IMR-90 (cell line): Measurements from ENCODE around the gene MRE11.

Experiments
- CEBPB ChIP-seq: IDR thresholded peaks from 2 replicates; pipeline ENCODE4 v1.6.1; 2012; ENCODE audit warnings: low read depth, low read length, improper control_type of control experiment
- CTCF ChIP-seq: conservative IDR thresholded peaks from 2 replicates; pipeline ENCODE4 v1.5.1; 2012; ENCODE audit warnings: mild to moderate bottlenecking, low read depth, low read length, improper control_type of control experiment
- MAZ ChIP-seq: IDR thresholded peaks from 2 replicates; pipeline ENCODE4 v1.6.1; 2012; ENCODE audit warnings: low read depth, mild to moderate bottlenecking, low read length, improper control_type of control experiment, moderate library complexity, borderline replicate concordance
- NFE2L2 ChIP-seq: fragments of 150-350 bp; IDR thresholded peaks from 2 replicates; pipeline ENCODE4 v1.6.1; 2016; ENCODE audit warnings: low read depth, mild to moderate bottlenecking, low read length
- POLR2A ChIP-seq: IDR thresholded peaks from 2 replicates; pipeline ENCODE4 v1.6.1; 2012; ENCODE audit warnings: mild to moderate bottlenecking, low read depth, low read length
- RFX5 ChIP-seq: IDR thresholded peaks from 2 replicates; pipeline ENCODE4 v1.8.0; 2012; ENCODE audit warnings: low read depth, mild to moderate bottlenecking, low read length, moderate library complexity

DNA sequence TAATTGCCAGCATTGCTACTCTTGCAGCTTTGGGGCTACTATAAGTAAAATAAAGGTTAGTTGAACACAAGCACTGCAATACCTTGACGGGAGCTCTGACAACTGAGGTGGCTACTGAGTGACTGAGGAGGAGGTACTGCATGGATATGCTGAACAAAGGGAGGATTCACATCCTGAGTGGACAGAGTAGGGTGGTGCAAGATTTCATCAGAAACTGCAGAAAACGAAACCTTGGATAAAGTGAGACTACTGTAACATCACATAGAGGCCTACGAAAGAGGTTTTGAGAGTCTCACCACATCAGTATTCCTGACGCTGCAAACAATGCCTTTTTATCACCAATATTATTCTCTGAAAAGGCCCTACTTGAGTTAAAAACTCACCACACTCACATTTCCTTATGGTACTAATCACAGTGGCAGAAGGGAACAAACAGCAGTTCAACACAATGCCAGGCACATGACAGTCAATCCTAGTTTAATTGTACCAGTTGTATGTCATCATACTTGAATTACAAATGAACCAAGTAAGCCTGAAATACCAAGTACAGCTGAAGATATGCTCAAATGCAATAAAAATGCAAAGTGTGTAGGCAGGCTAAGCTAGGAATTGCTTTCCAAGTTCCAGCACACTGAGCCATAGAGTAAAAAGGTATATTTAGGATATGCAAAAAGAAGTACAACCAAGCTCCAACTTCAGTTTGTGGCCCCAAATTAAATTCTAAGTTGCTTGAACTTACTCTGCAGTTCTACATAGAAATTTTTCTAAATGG is 88.4 kb downstream of the MRE11 start:
- TF ChIP-seq CTCF (no peak), NFE2L2 (no peak), RFX5 (no peak), CEBPB (no peak), MAZ (no peak), POLR2A (no peak)
